ENCODE results near the gene WNT7A. TPM values are rescaled to one million over a fixed set of nuclear protein-coding genes. Genes with fewer than 3 reads are reported as not detected.
"Not testable (repeated sequence)": the region's sequence is repeated elsewhere in the genome, so short reads cannot be mapped to it uniquely, and the experiment has no call there.

WNT7A gene
- 8.6 and 10.3 TPM in 2 replicates for total RNA-seq

GRCh38 chr3:13879946-13880810 lies at the start of gene WNT7A:
WNT7A (minus strand) TSS chr3:13880071; CDS start chr3:13879816, 255 bp downstream.
- DNase-seq (ENCODE audit: low read depth), result no peak
- TF ChIP-seq, protein P1, sequence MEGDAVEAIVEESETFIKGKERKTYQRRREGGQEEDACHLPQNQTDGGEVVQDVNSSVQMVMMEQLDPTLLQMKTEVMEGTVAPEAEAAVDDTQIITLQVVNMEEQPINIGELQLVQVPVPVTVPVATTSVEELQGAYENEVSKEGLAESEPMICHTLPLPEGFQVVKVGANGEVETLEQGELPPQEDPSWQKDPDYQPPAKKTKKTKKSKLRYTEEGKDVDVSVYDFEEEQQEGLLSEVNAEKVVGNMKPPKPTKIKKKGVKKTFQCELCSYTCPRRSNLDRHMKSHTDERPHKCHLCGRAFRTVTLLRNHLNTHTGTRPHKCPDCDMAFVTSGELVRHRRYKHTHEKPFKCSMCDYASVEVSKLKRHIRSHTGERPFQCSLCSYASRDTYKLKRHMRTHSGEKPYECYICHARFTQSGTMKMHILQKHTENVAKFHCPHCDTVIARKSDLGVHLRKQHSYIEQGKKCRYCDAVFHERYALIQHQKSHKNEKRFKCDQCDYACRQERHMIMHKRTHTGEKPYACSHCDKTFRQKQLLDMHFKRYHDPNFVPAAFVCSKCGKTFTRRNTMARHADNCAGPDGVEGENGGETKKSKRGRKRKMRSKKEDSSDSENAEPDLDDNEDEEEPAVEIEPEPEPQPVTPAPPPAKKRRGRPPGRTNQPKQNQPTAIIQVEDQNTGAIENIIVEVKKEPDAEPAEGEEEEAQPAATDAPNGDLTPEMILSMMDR (conservative IDR thresholded peaks at IDR 0.05; ENCODE audit: low read depth, low read length), result peak; percentile 68
- peak within 1 kb of the TSS; percentile 61 for H3K4me3 ChIP-seq (ENCODE audit: low read depth, low read length)

DNA sequence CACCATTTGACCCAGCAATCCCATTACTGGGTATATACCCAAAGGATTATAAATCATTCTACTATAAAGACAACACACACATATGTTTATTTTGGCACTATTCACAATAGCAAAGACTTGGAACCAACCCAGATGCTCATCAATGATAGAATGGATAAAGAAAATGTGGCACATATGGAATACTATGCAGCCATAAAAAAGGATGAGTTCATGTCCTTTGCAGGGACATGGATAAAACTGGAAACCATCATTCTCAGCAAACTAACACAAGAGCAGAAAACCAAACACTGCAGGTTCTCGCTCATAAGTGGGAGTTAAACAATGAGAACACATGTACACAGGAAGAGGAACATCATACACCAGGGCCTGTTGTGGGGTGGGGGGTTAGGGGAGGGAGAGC lies 48.9 kb upstream of the WNT7A start:
- DNase-seq (ENCODE audit: low read depth); H3K4me3 ChIP-seq (ENCODE audit: low read depth, low read length): not testable (repeated sequence)

DNA sequence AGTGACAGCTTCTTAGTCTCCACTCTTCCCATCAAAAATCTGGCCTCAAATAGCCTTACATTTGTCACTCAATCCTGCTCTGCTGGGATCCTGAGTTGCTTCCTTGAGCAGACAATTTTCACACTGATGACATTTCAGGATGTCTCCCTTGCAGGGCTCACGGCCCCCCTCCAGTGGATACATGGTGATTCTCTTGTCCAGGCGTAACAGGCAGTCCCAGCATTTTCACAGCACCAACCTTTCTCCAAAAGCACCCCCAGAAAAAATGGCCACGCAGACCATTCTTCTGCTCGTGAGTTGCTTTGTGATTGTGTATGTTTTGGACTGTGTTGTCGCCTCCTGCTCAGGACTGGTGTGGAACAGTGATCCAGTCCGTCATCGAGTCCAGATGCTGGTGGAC lies 47.4 kb upstream of the WNT7A start:
- no peak overlapping the region for H3K4me3 ChIP-seq (ENCODE audit: low read depth, low read length)
- TF ChIP-seq, protein P1 (conservative IDR thresholded peaks at IDR 0.05; ENCODE audit: low read depth, low read length), result no peak
- DNase-seq (ENCODE audit: low read depth), result no peak

DNA sequence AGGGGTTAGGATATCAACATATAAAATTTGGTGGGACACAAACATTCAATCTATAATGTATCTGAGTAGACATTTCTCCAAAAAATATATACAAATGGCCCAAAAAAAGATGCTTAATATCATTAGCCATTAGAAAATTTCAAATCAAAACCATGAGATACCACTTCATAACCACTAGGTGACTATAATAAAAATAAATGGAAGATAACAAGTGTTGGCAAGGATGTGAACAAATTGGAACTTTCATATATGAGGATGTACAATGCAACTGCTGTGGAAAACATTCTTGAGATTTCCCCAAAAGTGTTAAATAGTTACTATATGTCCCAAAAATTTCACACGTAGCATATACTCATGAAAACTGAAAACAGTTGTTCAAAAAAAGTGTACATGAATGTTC lies 36.5 kb upstream of the WNT7A start:
- no peak for DNase-seq (ENCODE audit: low read depth)
- H3K4me3 ChIP-seq (ENCODE audit: low read depth, low read length), result no peak overlapping the region
- TF ChIP-seq, protein P1 (conservative IDR thresholded peaks at IDR 0.05; ENCODE audit: low read depth, low read length), result no peak

DNA sequence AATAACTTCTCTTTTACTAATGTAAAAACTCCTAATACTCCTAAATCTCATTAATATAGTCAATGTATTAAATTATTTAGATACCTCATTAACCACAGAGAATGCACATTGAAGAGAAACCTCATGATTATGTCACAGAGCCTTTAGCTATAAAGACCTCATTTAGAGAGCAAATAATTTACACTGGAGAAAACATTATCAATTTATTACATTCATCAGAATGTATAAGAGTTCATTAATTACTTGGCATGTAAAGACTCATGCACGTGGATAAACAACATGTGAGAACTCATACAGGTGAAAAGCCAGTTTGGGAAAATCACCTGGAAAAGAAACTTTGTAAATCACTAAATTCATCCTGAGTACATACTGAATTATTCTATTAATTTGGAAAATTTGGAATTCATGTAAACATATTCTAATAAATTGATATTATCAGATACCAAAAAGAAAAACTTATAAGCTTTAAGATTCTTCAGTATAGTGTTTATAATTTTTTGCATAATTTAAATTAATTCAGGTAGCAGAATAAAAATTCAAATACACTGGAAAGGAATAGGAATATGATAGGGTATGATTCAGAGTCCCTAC lies 22.9 kb upstream of the WNT7A start:
- TF ChIP-seq, protein P1 (conservative IDR thresholded peaks at IDR 0.05; ENCODE audit: low read depth, low read length), result no peak
- DNase-seq (ENCODE audit: low read depth), result no peak
- no peak overlapping the region for H3K4me3 ChIP-seq (ENCODE audit: low read depth, low read length)

DNA sequence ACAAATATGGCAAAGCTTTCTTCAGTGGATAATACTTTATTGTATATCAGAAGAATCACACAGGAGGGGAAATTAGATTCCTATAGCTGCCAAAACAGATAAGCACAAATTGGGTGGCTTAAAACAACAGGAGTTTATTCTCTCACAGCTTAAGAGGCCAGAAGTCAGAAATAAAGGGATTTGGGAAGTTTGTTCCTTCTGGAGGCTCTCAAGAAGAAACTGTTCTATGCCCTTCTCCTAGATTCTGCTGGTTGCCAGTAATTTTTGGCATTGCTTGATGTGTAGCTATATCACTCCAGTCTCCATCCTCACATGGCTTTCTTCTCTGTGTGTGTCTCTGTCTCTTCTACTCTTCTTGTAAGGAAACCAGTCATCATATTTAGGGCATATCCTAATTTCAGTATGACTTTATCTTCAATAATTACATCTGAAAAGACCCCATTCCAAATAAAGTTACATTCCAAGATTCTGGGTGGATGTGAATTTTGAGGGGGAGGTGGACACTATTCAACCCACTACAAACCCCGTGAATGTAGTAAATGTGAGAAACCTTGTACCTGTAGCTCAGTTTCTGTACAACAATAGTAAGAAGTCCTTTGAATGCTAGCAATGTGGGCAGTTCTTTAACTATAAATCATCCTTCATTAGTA lies 22.2 kb upstream of the WNT7A start:
- no peak overlapping the region for H3K4me3 ChIP-seq (ENCODE audit: low read depth, low read length)
- TF ChIP-seq, protein P1 (conservative IDR thresholded peaks at IDR 0.05; ENCODE audit: low read depth, low read length), result no peak

DNA sequence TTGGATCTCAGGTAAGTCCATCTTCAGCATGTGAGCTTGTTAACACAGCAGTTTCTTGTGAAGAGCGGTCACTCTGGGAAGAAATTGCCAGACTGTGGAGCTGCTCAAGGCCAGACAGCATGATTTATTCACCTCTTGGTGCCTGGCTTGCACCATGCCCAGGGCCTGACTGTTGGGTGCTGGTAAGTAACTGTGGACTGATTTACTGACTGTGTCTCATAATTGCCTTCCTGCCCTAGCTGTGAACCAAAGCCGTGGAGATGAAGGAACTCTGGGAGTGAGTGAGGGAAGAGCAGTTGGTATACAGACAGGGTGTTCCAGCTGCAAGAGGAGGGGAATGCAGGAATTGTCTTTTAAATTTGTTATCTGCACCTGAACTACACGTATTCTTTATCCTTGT lies 18.5 kb upstream of the WNT7A start:
- no peak for DNase-seq (ENCODE audit: low read depth)
- TF ChIP-seq, protein P1 (conservative IDR thresholded peaks at IDR 0.05; ENCODE audit: low read depth, low read length), result no peak
- H3K4me3 ChIP-seq (ENCODE audit: low read depth, low read length), result no peak overlapping the region

More for the DNA sequence above, 22.2 kb upstream of the WNT7A start:
- DNase-seq (ENCODE audit: low read depth), result no peak

All from epithelial cell of proximal tubule (primary cell).